GM19238 (cell line): ENCODE results near the gene TMEM114.

Source experiments
- DNase-seq: peaks from one replicate; pipeline ENCODE4 v3.0.0; 2011; ENCODE audit warnings: low spot score; ENCODE audit not compliant: insufficient read length

The TMEM114 gene

GRCh38 chr16:8589900-8590688, at the start of gene TMEM114:
Gene TMEM114 (minus strand): TSS chr16:8590511. CDS start chr16:8589838, 673 bp downstream.
- no peak for DNase-seq

DNA sequence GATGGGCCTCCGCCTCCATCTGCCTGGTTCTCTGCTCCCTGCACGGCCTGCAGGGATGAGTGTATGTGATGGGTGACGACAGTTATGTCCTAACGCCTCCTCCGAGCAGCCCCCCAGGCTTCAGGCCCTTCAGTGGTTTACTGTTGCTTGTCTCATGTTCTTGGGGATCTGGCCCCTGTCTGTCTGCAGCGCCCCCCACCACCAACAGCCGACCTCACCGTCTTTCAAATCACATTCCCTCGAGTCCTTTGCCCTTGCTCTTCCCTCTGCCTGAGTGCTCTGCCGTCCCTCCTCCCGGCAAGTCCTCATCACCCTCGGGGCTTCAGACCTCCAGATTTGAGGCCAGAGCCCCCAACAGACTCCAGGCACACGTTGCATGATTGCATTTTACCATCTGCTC, 49.4 kb upstream of the TMEM114 start:
- no peak for DNase-seq

GRCh38 chr16:8634991-8635736, 44.9 kb upstream of the TMEM114 start:
- DNase-seq = no peak

GRCh38 chr16:8632675-8633182, 42.4 kb upstream of the TMEM114 start:
- no peak for DNase-seq

GRCh38 chr16:8631818-8632465, 41.6 kb upstream of the TMEM114 start:
- no peak for DNase-seq

- DNase-seq = no peak
Measured at GRCh38 chr16:8631373-8631772, 41.1 kb upstream of the TMEM114 start.

GRCh38 chr16:8630255-8630953, 40.1 kb upstream of the TMEM114 start:
- no peak for DNase-seq

GRCh38 chr16:8628981-8629725, 38.8 kb upstream of the TMEM114 start:
- DNase-seq = no peak

DNA sequence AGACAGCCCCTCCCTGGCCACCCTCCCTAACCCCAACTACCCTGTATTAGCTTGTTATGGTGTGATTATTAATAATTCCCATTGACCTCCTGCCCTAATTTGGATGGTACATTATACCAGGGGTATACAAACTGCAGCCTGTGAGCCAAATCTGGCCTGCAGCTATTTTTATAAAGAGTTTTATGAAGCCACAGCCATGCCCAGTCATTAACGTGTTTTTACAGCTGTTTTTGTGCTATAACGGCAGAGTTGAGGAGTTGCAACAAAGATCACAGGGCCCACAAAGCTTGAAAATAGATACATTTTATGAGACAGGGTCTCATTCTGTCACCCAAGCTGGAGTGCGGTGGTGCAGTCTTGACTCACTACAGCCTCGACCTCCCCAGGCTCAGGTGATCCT, 37.1 kb upstream of the TMEM114 start:
- DNase-seq = no peak

DNA sequence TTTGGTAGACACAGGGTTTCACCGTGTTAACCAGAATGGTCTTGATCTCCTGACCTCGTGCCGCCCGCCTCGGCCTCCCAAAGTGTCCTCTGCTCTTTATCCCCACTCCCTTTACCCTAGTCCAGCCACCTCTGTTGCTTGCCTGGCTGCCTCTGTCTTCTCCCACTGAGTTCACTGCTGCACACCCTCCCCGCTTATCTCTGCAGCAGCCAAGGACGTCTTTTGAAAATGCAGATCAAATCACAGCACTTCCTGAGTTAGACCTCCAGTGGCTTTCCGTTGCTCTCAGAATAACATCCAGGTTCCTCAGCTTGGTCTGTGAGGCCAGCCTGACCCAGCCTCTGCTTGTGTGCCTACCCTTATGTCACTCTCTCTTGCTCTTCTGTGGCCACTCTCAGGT, 36.6 kb upstream of the TMEM114 start:
- DNase-seq = no peak

- no peak for DNase-seq
Measured at GRCh38 chr16:8625491-8626087, 35.3 kb upstream of the TMEM114 start.

- DNase-seq = no peak
Measured at GRCh38 chr16:8623634-8624033, 33.3 kb upstream of the TMEM114 start.

DNA sequence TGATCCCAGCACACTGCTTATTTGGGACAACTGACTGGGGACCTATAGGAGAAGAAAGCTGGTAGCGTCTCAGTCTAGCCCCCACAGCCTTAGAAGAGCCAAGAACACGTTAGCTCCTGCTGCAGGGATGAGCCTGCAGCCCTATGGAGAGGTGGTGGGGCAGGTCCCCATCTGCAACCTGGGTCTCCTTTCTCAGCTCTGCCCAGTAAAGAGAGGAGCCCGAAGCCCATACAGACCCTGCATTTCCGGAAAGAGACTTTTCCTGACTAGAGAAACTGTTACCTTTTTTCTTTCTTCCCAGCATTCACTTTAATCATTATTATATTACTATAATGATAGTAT, 32.0 kb upstream of the TMEM114 start:
- peak; percentile 25 for DNase-seq

DNA sequence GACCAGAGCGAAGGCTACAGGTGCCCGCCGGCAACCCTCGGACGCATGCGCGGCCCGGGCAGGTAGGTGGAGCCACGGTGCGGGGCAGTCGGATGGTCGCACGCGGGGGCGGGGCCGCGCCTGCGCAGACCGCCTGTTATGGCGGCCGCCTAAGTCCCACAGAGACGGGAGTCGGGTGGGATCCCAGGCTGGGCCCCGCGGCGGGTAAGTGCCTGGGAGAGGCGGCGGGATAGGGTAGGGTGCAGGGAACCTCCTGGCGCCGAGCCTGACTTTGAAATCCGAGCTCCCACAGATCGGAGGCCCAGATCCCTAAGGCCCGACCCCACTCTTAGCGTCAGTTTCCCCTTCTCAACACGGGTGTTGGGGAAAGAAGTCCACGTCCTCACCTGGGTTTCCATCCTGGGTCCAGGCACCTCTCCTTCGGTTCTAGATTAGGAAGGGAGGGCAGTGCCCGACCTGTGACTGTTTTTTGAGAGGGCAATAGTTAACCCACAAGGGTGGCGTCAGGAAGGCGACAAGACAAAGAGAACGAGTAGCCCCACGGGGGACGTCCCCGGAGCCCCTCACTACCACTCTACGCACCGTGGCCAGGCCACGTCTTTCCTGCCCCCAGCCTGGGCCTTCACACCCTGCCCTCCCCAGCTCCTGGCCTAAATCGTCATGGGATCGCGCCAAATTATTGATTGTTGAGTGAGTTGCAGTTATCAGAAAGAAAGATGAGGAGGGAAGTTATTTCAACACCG, 31.4 kb upstream of the TMEM114 start, which contains the start of gene METTL22:
Gene METTL22, plus strand, starts transcription at position 127 of the 743 bp plus-strand sequence. CDS start 3,968 bp downstream, outside the sequence.
- DNase-seq = peak; percentile 99

DNA sequence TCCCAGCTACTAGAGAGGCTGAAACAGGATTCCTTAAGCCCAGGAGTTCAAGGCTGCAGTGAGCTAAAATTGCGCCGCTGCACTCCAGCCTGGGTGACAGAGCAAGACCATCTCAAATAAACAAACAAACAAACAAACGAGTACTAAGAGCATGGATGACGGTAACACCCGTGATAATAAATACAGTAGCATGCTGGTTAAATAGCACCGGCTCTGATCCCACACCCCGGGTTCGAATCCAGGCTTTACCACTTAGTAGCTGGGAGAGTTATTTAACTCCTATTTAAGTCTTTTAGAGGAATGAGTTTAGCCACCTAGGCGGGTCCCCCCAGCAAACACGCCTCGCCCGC, 30.9 kb upstream of the TMEM114 start:
- DNase-seq = no peak

GRCh38 chr16:8620535-8620934, 30.2 kb upstream of the TMEM114 start:
- DNase-seq = no peak

- no peak for DNase-seq
Measured at GRCh38 chr16:8619671-8620370, 29.5 kb upstream of the TMEM114 start.

- no peak for DNase-seq
Measured at GRCh38 chr16:8614435-8615029, 24.2 kb upstream of the TMEM114 start.
